HCT116 (cell line): ENCODE results near the gene CARMIL1.

Experiments used
- CTCF ChIP-seq, 3 experiments: fragments of 200-600 bp in 1 of 3; sonication (generic) in 1 of 3; IDR thresholded peaks in 2 of 3; conservative IDR thresholded peaks in 1 of 3; 2 replicates each; pipeline ENCODE4 v1.5.1; 2012 to 2017; ENCODE audit warnings: low read depth in 2 of 3, low read length in 2 of 3, antibody characterized with exemption in 1 of 3, borderline replicate concordance in 1 of 3, control low read depth in 1 of 3, mild to moderate bottlenecking in 1 of 3, mixed read lengths in 1 of 3, mixed run types in 1 of 3, moderate library complexity in 1 of 3; ENCODE audit not compliant: insufficient read depth in 1 of 3
- EZH2 ChIP-seq: fragments of 200-600 bp; sonication (generic); IDR thresholded peaks from 2 replicates; pipeline ENCODE4 v1.6.1; 2017; ENCODE audit warnings: antibody characterized with exemption, mixed run types
- EZH2phosphoT487 ChIP-seq: fragments of 200-600 bp; IDR thresholded peaks from 2 replicates; pipeline ENCODE4 v1.6.1; 2018; ENCODE audit warnings: antibody characterized with exemption, borderline replicate concordance
- MAX ChIP-seq: IDR thresholded peaks from 2 replicates; pipeline ENCODE4 v1.6.1; 2012
- POLR2A ChIP-seq: IDR thresholded peaks from 2 replicates; pipeline ENCODE4 v1.7.0; 2011; ENCODE audit warnings: borderline replicate concordance; ENCODE audit not compliant: insufficient read depth, insufficient read length; ENCODE audit errors: extremely low read depth
- POLR2AphosphoS5 ChIP-seq: IDR thresholded peaks from 2 replicates; pipeline ENCODE4 v1.6.1; 2011; ENCODE audit warnings: mild to moderate bottlenecking, low read depth, low read length, moderate library complexity
- RAD21 ChIP-seq: IDR thresholded peaks from 2 replicates; pipeline ENCODE4 v1.6.1; 2012; ENCODE audit warnings: low read depth, mild to moderate bottlenecking
- REST ChIP-seq: IDR thresholded peaks from 2 replicates; pipeline ENCODE4 v1.6.1; 2012; ENCODE audit warnings: low read depth
- SIN3A ChIP-seq: IDR thresholded peaks from 2 replicates; pipeline ENCODE4 v1.6.1; 2012; ENCODE audit warnings: low read depth
- SP1 ChIP-seq: IDR thresholded peaks from 2 replicates; pipeline ENCODE4 v1.6.1; 2012; ENCODE audit warnings: low read depth
- YY1 ChIP-seq: IDR thresholded peaks from 2 replicates; pipeline ENCODE4 v1.6.1; 2011; ENCODE audit warnings: low read length, low read depth, moderate library complexity, mild to moderate bottlenecking; ENCODE audit not compliant: insufficient replicate concordance; ENCODE audit errors: extremely low read depth
- ZBTB33 ChIP-seq: IDR thresholded peaks from 2 replicates; pipeline ENCODE4 v1.6.1; 2011; ENCODE audit warnings: mild to moderate bottlenecking, low read length, moderate library complexity; ENCODE audit not compliant: insufficient replicate concordance; ENCODE audit errors: extremely low read depth

DNA sequence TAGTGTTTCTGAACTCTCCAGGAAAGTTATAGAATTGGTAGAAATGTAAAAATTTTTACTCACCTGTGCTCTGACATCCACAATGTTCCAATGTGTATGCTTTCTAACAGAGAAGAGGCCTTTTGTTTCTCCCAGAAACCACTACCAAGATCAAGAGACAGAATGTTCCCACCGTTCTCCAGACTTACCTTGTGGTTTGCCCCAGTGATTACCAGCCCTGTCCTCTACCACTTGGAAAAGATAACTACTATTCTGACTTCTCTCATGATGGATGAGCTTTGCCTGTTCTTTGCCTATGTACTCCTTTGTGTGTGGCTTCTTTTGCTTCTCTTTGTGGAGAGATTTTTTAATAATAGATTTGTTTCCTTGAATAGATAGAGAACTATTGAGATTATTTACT, 199.8 kb downstream of the CARMIL1 start:
- TF ChIP-seq SIN3A (no peak), RAD21 (no peak), POLR2A (no peak), EZH2 (no peak), CTCF (IDR thresholded peaks at IDR 0.05 in 2 of 3, conservative IDR thresholded peaks at IDR 0.05 in 1 of 3; ENCODE audit: borderline replicate concordance in 1 of 3, insufficient read depth in 1 of 3, low read depth in 2 of 3, low read length in 2 of 3) (no peak), EZH2phosphoT487 (no peak), POLR2AphosphoS5 (no peak), REST (no peak), YY1 (no peak), SP1 (no peak), MAX (no peak), ZBTB33 (no peak)
